LNCaP clone FGC (cell line): ENCODE measurements around the gene RAB7A.

Source experiments
- DNase-seq: peaks from one replicate; pipeline ENCODE4 v3.0.0-alpha.2; 2011; ENCODE audit warnings: low read depth
- H3K4me3 ChIP-seq: 2 replicates; pipeline ENCODE4 v1.5.1; 2011; ENCODE audit warnings: mild to moderate bottlenecking, low read depth, low read length, control low read depth
- CTCF ChIP-seq: IDR thresholded peaks from 2 replicates; pipeline ENCODE4 v1.5.1; 2012; ENCODE audit warnings: mild to moderate bottlenecking; ENCODE audit not compliant: control insufficient read depth, insufficient read depth; ENCODE audit errors: extremely low read depth

The RAB7A gene

GRCh38 chr3:128813097-128813496, 87.1 kb downstream of the RAB7A start:
- no peak for DNase-seq
- H3K4me3 ChIP-seq: no peak overlapping the region
- TF ChIP-seq CTCF: no peak

GRCh38 chr3:128814060-128814459, 88.1 kb downstream of the RAB7A start:
- no peak for TF ChIP-seq CTCF
- no peak for DNase-seq
- no peak overlapping the region for H3K4me3 ChIP-seq

GRCh38 chr3:128814519-128815317, 88.7 kb downstream of the RAB7A start:
- no peak overlapping the region for H3K4me3 ChIP-seq

GRCh38 chr3:128815318-128816064, 89.5 kb downstream of the RAB7A start:
- no peak for TF ChIP-seq CTCF

More at GRCh38 chr3:128814519-128815317, 88.7 kb downstream of the RAB7A start:
- no peak for TF ChIP-seq CTCF
- DNase-seq: no peak

GRCh38 chr3:128818186-128818787, 92.3 kb downstream of the RAB7A start:
- no peak overlapping the region for H3K4me3 ChIP-seq
- DNase-seq: no peak
- TF ChIP-seq CTCF: no peak

More at GRCh38 chr3:128815318-128816064, 89.5 kb downstream of the RAB7A start:
- DNase-seq: no peak
- H3K4me3 ChIP-seq: no peak overlapping the region

GRCh38 chr3:128820252-128820839, 94.4 kb downstream of the RAB7A start:
- no peak for TF ChIP-seq CTCF
- no peak overlapping the region for H3K4me3 ChIP-seq
- no peak for DNase-seq
